Common myeloid progenitor, CD34-positive (primary cell): ENCODE data around the gene TK2.

Source experiments
- CTCF ChIA-PET: fragments of 350-600 bp; sonication (Branson Sonifier 250); formaldehyde crosslinking; loops from one replicate; lab custom pipeline; 2021; ENCODE audit warnings: antibody characterized with exemption; lab: Charles Lee
- POLR2A ChIA-PET: fragments of 350-600 bp; sonication (Branson Sonifier 250); formaldehyde crosslinking; loops from one replicate; lab custom pipeline; 2021; ENCODE audit warnings: antibody characterized with exemption; lab: Charles Lee
- DNase-seq, 3 donors: peaks; one replicate each; pipeline versions ENCODE4 v3.0.0 to v3.0.0-alpha.2; 2013
- H3K27ac ChIP-seq, 2 experiments: 1 replicate in 1 of 2; 2 replicates in 1 of 2; pipeline ENCODE4 v1.7.0; 2013; ENCODE audit warnings: inconsistent platforms in 2 of 2, low read length in 2 of 2, mild to moderate bottlenecking in 2 of 2, low read depth in 1 of 2, moderate library complexity in 1 of 2; ENCODE audit not compliant: severe bottlenecking in 2 of 2, insufficient read depth in 1 of 2, poor library complexity in 1 of 2
- H3K27me3 ChIP-seq, 5 experiments: replicated peaks in 2 of 5; 1 replicate in 3 of 5; 2 replicates in 2 of 5; pipeline versions ENCODE4 v1.6.1 to v1.7.0; 2013; ENCODE audit warnings: low read length in 4 of 5, mild to moderate bottlenecking in 2 of 5, moderate library complexity in 2 of 5, inconsistent platforms in 1 of 5; ENCODE audit not compliant: insufficient read depth in 5 of 5, control insufficient read depth in 4 of 5
- H3K36me3 ChIP-seq, 4 experiments: 1 replicate in 2 of 4; 2 replicates in 2 of 4; pipeline versions ENCODE4 v1.6.1 to v1.7.0; 2013; ENCODE audit warnings: low read length in 3 of 4, control low read depth in 1 of 4, mild to moderate bottlenecking in 1 of 4; ENCODE audit not compliant: control insufficient read depth in 4 of 4, insufficient read depth in 4 of 4
- H3K4me1 ChIP-seq, 4 experiments: 1 replicate in 3 of 4; 2 replicates in 1 of 4; pipeline versions ENCODE4 v1.6.1 to v1.7.1; 2013; ENCODE audit warnings: low read length in 3 of 4, mild to moderate bottlenecking in 3 of 4, control low read depth in 1 of 4, inconsistent platforms in 1 of 4, moderate library complexity in 1 of 4; ENCODE audit not compliant: control insufficient read depth in 4 of 4, insufficient read depth in 4 of 4; ENCODE audit errors: control extremely low read depth in 1 of 4
- H3K4me3 ChIP-seq, 7 experiments: 1 replicate in 4 of 7; 2 replicates in 3 of 7; pipeline versions ENCODE4 v1.5.1 to v1.7.0; 2013; ENCODE audit warnings: mild to moderate bottlenecking in 7 of 7, low read length in 6 of 7, moderate library complexity in 6 of 7, inconsistent platforms in 2 of 7, low read depth in 2 of 7, control low read depth in 1 of 7; ENCODE audit not compliant: insufficient read depth in 4 of 7, control insufficient read depth in 1 of 7; ENCODE audit errors: extremely low read depth in 1 of 7
- H3K9me3 ChIP-seq, 5 experiments: 1 replicate in 4 of 5; 2 replicates in 1 of 5; pipeline versions ENCODE4 v1.6.1 to v1.7.1; 2013; ENCODE audit warnings: low read length in 4 of 5, mild to moderate bottlenecking in 2 of 5, inconsistent platforms in 1 of 5, low read depth in 1 of 5, moderate library complexity in 1 of 5; ENCODE audit not compliant: control insufficient read depth in 4 of 5, insufficient read depth in 2 of 5; ENCODE audit errors: control extremely low read depth in 1 of 5
- WGBS: methylation state at CpG from one replicate; pipeline ENCODE4 v1.1.5; 2013; ENCODE audit not compliant: insufficient coverage; 5-methylcytosine and 5-hydroxymethylcytosine counted together

The TK2 gene

DNA sequence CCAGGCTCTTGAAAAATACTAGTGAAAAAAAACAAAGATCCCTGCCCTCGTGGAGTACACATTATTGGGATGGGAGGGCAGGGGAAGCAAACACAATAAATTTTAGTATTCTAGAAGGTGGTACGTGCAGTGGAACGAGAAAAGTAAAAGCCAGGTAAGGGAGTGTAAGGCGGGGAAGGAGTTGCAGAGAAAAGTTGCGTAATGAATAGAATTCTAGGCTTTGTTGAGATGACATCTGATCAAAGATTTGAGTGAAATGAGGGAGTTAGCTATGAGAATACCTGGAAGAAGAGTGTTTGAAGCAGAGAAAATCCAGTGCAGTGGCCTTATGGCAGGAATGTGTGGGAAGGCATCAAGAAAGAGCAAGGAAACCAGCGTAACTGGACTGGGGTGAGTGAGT lies 4.6 kb upstream of the TK2 start:
- CTCF ChIA-PET: interaction anchor here (1.0 to 12.6 kb wide), 5 partner anchors 10 to 44 kb away, joined by 3 to 168 read pairs (median 5); no protein-coding TSS in a partner anchor
- H3K36me3 ChIP-seq: peaks cover 9 to 39% (median 23%) of the 10 kb centered on the region in 4 experiments
- H3K4me3 ChIP-seq: peak overlapping the region in 1 of 7 experiments; percentile 71
- POLR2A ChIA-PET: no interaction called here
- no peaks in the 10 kb centered on the region for H3K9me3 ChIP-seq
- H3K4me1 ChIP-seq: peaks cover 23 to 57% (median 44%) of the 10 kb centered on the region in 4 experiments
- H3K27me3 ChIP-seq: no peaks in the 10 kb centered on the region
- WGBS: 96% methylated on average over 5 of the region's 6 CpGs
- no peak overlapping the region for H3K27ac ChIP-seq
- DNase-seq: no peak

DNA sequence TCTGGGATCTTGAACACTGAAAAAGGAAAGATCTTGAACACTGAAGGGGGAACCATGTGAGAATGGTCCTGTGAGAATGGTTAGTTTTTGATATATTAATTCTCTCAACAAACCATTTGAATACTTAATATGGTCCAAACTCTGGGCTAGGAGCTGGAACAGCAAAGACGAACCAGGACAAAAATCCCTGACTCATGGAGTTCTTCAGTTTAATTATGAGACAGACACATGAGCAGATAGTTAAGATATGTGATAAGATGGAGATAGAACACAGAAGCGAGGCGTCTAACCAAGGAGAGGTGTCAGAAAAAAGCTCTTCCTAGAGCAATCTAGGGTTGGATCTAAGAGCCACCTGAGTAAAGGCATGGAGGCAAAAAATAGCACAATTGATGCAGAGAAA lies 4.1 kb upstream of the TK2 start:
- no peak for DNase-seq
- Histone ChIP-seq H3K36me3 (peaks cover 9 to 34% (median 20%) of the 10 kb centered on the region in 4 experiments), H3K4me3 (peak overlapping the region in 5 of 7 experiments; percentile 66 to 85 (median 71)), H3K4me1 (peaks cover 24 to 62% (median 48%) of the 10 kb centered on the region in 4 experiments), H3K27ac (no peak overlapping the region), H3K27me3 (no peaks in the 10 kb centered on the region), H3K9me3 (no peaks in the 10 kb centered on the region)
- ChIA-PET CTCF (interaction anchor here (1.2 to 12.6 kb wide), 5 partner anchors 15 to 44 kb away, joined by 3 to 168 read pairs (median 5); no protein-coding TSS in a partner anchor), POLR2A (no interaction called here)
- WGBS: 92% methylated on average over 2 of the region's 3 CpGs

DNA sequence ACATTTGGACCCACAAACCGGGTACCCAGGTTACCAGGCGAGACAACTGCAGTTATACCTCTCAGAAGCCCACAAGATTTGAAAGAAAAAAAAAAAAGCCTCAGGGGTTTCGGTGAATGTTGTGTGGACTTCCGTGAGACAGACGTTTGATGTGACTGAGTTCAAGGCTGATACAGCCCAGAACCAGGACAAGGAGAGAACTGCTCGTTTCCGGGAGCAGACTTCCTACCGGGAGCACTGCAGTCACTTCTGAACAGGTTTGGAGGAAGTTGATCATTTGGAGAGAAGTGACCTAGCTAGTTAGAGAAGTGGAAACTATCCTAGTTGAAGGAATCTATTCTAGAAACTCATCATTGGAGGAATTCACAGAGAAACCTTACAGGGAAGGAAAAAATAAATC lies 3.3 kb upstream of the TK2 start:
- Histone ChIP-seq H3K27me3 (no peaks in the 10 kb centered on the region), H3K4me3 (peak overlapping the region in 6 of 7 experiments; percentile 66 to 85 (median 76)), H3K27ac (peak overlapping the region in 1 of 2 experiments; percentile 43), H3K36me3 (peaks cover 2 to 26% (median 14%) of the 10 kb centered on the region in 4 experiments), H3K9me3 (no peaks in the 10 kb centered on the region), H3K4me1 (peaks cover 26 to 70% (median 56%) of the 10 kb centered on the region in 4 experiments)
- no peak for DNase-seq
- 0% methylated on average over 5 of the region's 8 CpGs for WGBS
- POLR2A ChIA-PET: interaction anchor here (1.0 to 6.0 kb wide), 4 partner anchors 9 to 30 kb away, joined by 3 to 52 read pairs (median 5); no protein-coding TSS in a partner anchor
- CTCF ChIA-PET: interaction anchor here (1.2 to 12.6 kb wide), 7 partner anchors 11 to 43 kb away, joined by 3 to 168 read pairs (median 15); partner anchors contain the start of gene CMTM1

GRCh38 chr16:66552286-66553177 lies 2.6 kb upstream of the TK2 start, which contains the start of gene CKLF:
Gene CKLF, plus strand, starts transcription at chr16:66552576. Its CDS starts 140 bp downstream, at chr16:66552716.
- ChIA-PET POLR2A (interaction anchor here (1.0 to 6.0 kb wide), 4 partner anchors 10 to 29 kb away, joined by 3 to 52 read pairs (median 5); no protein-coding TSS in a partner anchor), CTCF (interaction anchor here (1.0 to 12.6 kb wide), 10 partner anchors 11 to 42 kb away, joined by 3 to 168 read pairs (median 14); partner anchors contain the start of gene CMTM1)
- 8% methylated on average over 59 of the region's 63 CpGs for WGBS

GRCh38 chr16:66551788-66552285 lies 1.9 kb upstream of the TK2 start:
- CTCF ChIA-PET: interaction anchor here (0.9 to 12.6 kb wide), 13 partner anchors 11 to 75 kb away, joined by 3 to 168 read pairs (median 7); partner anchors contain the start of gene CMTM1
- Histone ChIP-seq H3K27ac (peak overlapping the region; percentile 36 to 88), H3K9me3 (no peaks in the 10 kb centered on the region), H3K36me3 (peaks cover 0 to 16% (median 8%) of the 10 kb centered on the region in 4 experiments), H3K4me3 (peak overlapping the region; percentile 21 to 85 (median 71)), H3K4me1 (peaks cover 26 to 72% (median 61%) of the 10 kb centered on the region in 4 experiments), H3K27me3 (no peaks in the 10 kb centered on the region)
- 30% methylated on average over 6 of the region's 8 CpGs for WGBS
- POLR2A ChIA-PET: interaction anchor here (0.8 to 6.0 kb wide), 5 partner anchors 13 to 37 kb away, joined by 4 to 52 read pairs (median 4); no protein-coding TSS in a partner anchor
- peak in 1 of 3 donors; percentile 28 for DNase-seq

More at GRCh38 chr16:66552286-66553177, 2.6 kb upstream of the TK2 start, which contains the start of gene CKLF:
- H3K36me3 ChIP-seq: peaks cover 0 to 19% (median 11%) of the 10 kb centered on the region in 4 experiments
- peaks cover 26 to 72% (median 61%) of the 10 kb centered on the region in 4 experiments for H3K4me1 ChIP-seq
- H3K27ac ChIP-seq: peak within 1 kb of the TSS; percentile 36 to 88
- peak; percentile 87 to 94 (median 93) for DNase-seq
- H3K9me3 ChIP-seq: no peaks in the 10 kb centered on the region
- H3K27me3 ChIP-seq: no peaks in the 10 kb centered on the region
- peak within 1 kb of the TSS; percentile 35 to 85 (median 71) for H3K4me3 ChIP-seq

DNA sequence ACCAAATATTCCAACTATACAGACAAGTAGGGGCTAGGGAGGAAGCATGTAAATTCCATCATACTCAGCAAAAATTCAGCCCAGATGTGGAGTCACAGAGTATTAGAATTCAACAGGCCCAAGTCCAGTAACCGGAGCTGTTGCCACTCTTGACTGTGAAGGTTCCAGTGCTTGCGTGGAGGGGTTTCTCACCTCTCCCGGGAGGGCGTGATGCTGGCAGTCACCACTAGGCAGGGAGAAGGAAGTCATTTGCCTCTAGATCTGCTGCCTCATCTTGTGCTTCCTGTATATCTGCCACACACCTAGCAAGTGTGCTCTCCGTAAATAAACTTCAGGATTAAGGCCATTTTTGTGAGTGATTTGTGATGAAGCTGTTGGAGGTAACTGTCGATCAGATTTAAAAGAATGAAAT lies 1.4 kb upstream of the TK2 start:
- peak; percentile 73 to 80 (median 77) for DNase-seq
- Histone ChIP-seq H3K4me3 (peak overlapping the region in 5 of 7 experiments; percentile 9 to 85 (median 80)), H3K27me3 (no peaks in the 10 kb centered on the region), H3K4me1 (peaks cover 26 to 72% (median 61%) of the 10 kb centered on the region in 4 experiments), H3K36me3 (peaks cover 0 to 16% (median 8%) of the 10 kb centered on the region in 4 experiments), H3K27ac (peak overlapping the region in 1 of 2 experiments; percentile 88), H3K9me3 (no peaks in the 10 kb centered on the region)
- ChIA-PET POLR2A (interaction anchor here (0.8 to 6.0 kb wide), 3 partner anchors 28 to 38 kb away, joined by 4 to 52 read pairs (median 4); no protein-coding TSS in a partner anchor), CTCF (interaction anchor here (0.6 to 12.6 kb wide), 14 partner anchors 8 to 75 kb away, joined by 3 to 168 read pairs (median 6); partner anchors contain the start of gene CMTM1)
- 13% methylated on average over 4 of the region's 6 CpGs for WGBS
